ENCODE data around the gene KRT83. TPM values are rescaled to one million over a fixed set of nuclear protein-coding genes. Genes with fewer than 3 reads are reported as not detected.
"Not testable (repeated sequence)": the region's sequence is repeated elsewhere in the genome, so short reads cannot be mapped to it uniquely, and the experiment has no call there.

The KRT83 gene
- total RNA-seq, 1 donor from 2014 or later: not detected

DNA sequence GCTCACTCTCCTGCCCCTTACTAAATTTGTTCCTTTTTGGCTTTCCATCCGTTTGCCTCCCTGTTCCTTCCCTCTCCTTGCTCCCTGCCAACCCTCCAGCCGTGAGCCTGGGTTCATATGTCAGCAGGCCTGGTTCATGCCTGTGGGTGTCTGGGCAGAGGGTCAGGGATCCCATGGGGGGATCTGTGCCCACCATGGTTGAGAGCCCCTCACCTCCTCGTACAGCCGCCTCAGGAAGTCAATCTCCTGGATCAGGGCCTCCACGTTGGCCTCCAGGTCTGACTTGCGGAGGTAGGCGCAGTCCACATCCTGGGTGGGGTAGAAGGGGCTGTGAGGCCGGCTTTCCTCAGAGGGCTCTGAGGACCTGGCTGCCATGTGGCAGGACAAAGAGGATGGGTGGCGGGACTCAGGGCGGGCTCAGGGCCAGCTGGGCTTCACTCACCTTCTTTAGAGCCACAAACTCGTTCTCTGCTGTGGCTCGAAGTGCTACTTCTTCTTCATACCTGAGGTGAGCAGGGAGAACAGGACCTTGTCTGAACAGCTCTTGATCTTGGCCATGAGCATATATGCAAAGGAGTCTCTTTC is 3.6 kb downstream of the KRT83 start:
- no peak for DNase-seq (ENCODE audit: low spot score)
- Mint-ChIP-seq H3K36me3 (ENCODE audit: low read depth, unreplicated experiment) (no peaks in the 10 kb centered on the region), H3K27ac (ENCODE audit: unreplicated experiment) (no peak overlapping the region), H3K9me3 (ENCODE audit: unreplicated experiment) (no peaks in the 10 kb centered on the region), H3K4me3 (ENCODE audit: unreplicated experiment) (no peak overlapping the region), H3K27me3 (ENCODE audit: unreplicated experiment) (peaks cover 15% of the 10 kb centered on the region), H3K4me1 (ENCODE audit: unreplicated experiment) (no peaks in the 10 kb centered on the region)
- TF ChIP-seq, protein P1, sequence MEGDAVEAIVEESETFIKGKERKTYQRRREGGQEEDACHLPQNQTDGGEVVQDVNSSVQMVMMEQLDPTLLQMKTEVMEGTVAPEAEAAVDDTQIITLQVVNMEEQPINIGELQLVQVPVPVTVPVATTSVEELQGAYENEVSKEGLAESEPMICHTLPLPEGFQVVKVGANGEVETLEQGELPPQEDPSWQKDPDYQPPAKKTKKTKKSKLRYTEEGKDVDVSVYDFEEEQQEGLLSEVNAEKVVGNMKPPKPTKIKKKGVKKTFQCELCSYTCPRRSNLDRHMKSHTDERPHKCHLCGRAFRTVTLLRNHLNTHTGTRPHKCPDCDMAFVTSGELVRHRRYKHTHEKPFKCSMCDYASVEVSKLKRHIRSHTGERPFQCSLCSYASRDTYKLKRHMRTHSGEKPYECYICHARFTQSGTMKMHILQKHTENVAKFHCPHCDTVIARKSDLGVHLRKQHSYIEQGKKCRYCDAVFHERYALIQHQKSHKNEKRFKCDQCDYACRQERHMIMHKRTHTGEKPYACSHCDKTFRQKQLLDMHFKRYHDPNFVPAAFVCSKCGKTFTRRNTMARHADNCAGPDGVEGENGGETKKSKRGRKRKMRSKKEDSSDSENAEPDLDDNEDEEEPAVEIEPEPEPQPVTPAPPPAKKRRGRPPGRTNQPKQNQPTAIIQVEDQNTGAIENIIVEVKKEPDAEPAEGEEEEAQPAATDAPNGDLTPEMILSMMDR (IDR thresholded peaks at IDR 0.05; ENCODE audit: unreplicated experiment): no peak

DNA sequence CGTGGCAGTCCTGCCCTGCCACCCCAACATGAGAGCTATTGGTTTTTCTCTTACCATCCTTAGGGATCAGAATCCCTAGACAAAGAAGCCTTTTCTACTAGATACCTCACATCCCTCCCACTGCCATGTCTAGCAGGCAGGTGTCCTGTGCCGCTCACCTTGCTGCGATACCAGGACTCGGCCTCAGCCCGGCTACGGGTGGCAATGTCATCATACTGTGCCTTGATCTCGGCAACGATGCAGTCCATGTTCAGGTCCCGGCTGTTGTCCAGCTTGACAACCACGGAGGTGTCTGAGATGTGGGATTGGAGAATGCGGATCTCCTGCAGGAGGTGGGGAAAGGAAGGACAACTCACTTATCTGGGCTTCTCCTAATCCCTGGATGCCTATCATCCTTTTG is 4.5 kb downstream of the KRT83 start:
- Mint-ChIP-seq H3K4me3 (ENCODE audit: unreplicated experiment) (no peak overlapping the region), H3K27ac (ENCODE audit: unreplicated experiment) (no peak overlapping the region), H3K27me3 (ENCODE audit: unreplicated experiment) (peaks cover 12% of the 10 kb centered on the region), H3K36me3 (ENCODE audit: low read depth, unreplicated experiment) (no peaks in the 10 kb centered on the region), H3K4me1 (ENCODE audit: unreplicated experiment) (no peaks in the 10 kb centered on the region), H3K9me3 (ENCODE audit: unreplicated experiment) (no peaks in the 10 kb centered on the region)
- TF ChIP-seq, protein P1 (IDR thresholded peaks at IDR 0.05; ENCODE audit: unreplicated experiment): no peak
- DNase-seq (ENCODE audit: low spot score): no peak

DNA sequence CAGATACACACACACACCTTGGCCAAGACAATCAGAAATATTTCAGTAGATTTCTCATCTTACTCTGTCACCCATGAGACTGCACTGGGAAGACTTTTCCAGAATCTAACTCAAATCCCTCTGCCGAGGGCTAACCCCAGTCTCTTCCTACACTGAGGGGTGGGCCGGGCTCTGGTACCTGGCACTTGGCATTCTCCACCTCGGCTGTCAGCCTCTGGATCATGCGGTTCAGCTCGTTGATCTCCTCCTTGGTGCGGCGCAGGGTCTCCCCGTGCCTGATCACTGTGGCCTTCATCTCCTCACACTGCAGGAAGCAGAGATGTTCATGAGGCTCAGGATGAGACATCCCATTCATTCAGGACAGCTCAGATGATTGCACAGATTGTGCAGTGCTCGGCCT is 4.9 kb downstream of the KRT83 start:
- no peak overlapping the region for H3K27ac Mint-ChIP-seq (ENCODE audit: unreplicated experiment)
- H3K4me3 Mint-ChIP-seq (ENCODE audit: unreplicated experiment): no peak overlapping the region
- H3K4me1 Mint-ChIP-seq (ENCODE audit: unreplicated experiment): no peaks in the 10 kb centered on the region
- peaks cover 13% of the 10 kb centered on the region for H3K27me3 Mint-ChIP-seq (ENCODE audit: unreplicated experiment)
- TF ChIP-seq, protein P1 (IDR thresholded peaks at IDR 0.05; ENCODE audit: unreplicated experiment): no peak
- no peaks in the 10 kb centered on the region for H3K36me3 Mint-ChIP-seq (ENCODE audit: low read depth, unreplicated experiment)
- no peaks in the 10 kb centered on the region for H3K9me3 Mint-ChIP-seq (ENCODE audit: unreplicated experiment)
- no peak for DNase-seq (ENCODE audit: low spot score)

DNA sequence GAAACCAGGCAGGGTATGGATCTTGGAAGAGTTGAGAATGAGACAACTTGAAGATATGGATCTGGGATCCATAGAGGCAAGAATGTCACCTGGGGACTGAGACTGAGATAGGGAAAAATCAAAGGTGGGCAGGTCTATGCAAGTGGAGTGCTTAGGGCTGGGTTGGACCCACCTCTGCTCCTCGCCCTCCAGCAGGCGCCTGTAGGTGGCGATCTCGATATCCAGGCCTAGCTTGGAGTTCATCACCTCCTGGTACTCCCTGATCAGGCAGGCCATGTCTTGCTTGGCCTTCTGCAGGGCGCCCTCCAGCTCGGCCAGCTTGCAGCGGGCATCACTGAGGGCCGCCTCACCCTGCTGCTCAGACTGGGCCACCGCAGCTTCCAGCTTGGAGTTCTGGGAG is 5.5 kb downstream of the KRT83 start:
- DNase-seq (ENCODE audit: low spot score): peak; percentile 65
- not testable (repeated sequence) for H3K4me3 Mint-ChIP-seq (ENCODE audit: unreplicated experiment); H3K9me3 Mint-ChIP-seq (ENCODE audit: unreplicated experiment); H3K27ac Mint-ChIP-seq (ENCODE audit: unreplicated experiment); H3K36me3 Mint-ChIP-seq (ENCODE audit: low read depth, unreplicated experiment); H3K4me1 Mint-ChIP-seq (ENCODE audit: unreplicated experiment)
- H3K27me3 Mint-ChIP-seq (ENCODE audit: unreplicated experiment): peaks cover 13% of the 10 kb centered on the region

DNA sequence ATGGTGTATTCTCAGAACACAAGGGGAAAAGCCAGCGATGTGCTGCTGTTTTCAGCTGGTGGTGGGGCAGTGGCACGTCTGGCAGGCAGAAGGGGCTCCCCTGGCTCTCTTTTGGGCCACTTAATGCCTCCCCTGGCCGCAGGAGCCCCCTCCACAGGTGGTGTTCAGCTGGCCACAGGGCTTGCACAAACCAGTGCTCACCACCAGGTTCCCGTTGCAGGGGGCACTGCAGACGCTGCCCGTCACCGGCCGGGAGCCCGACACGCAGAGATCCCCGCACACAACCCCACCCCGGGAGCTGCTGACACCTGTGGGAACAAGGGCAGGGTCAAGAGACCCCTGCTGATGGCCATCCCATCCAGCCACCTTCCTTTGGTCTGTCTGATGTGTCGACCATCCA is 6.7 kb downstream of the KRT83 start:
- no peak overlapping the region for H3K27ac Mint-ChIP-seq (ENCODE audit: unreplicated experiment)
- no peak overlapping the region for H3K4me3 Mint-ChIP-seq (ENCODE audit: unreplicated experiment)
- H3K4me1 Mint-ChIP-seq (ENCODE audit: unreplicated experiment): no peaks in the 10 kb centered on the region
- TF ChIP-seq, protein P1 (IDR thresholded peaks at IDR 0.05; ENCODE audit: unreplicated experiment): no peak
- no peaks in the 10 kb centered on the region for H3K36me3 Mint-ChIP-seq (ENCODE audit: low read depth, unreplicated experiment)
- DNase-seq (ENCODE audit: low spot score): no peak
- H3K9me3 Mint-ChIP-seq (ENCODE audit: unreplicated experiment): no peaks in the 10 kb centered on the region
- peaks cover 11% of the 10 kb centered on the region for H3K27me3 Mint-ChIP-seq (ENCODE audit: unreplicated experiment)
